ENCODE results near the gene OR5C1.

- TF ChIP-seq CTCF (conservative IDR thresholded peaks at IDR 0.05) (no peak), EZH2 (IDR thresholded peaks at IDR 0.05; ENCODE audit: low read depth) (no peak)
Observed at GRCh38 chr9:122800066-122801060, 11.6 kb downstream of the OR5C1 start, which contains the start of gene OR1K1.
